Stimulated activated naive B cell treated with anti-CD40 and anti-IgM and Interleukin-4, amounts not matched to agents 10 μg/mL and 1 μg/mL and 100 μg/mL, for 72 hours (primary cell): ENCODE results near the gene GGT1.
"Not testable (repeated sequence)": the region's sequence is repeated elsewhere in the genome, so short reads cannot be mapped to it uniquely, and the experiment has no call there.

Experiments
- ATAC-seq, 2 donors: fragments of 150-1000 bp; cut with Tn5 transposase; replicated peaks; 2 replicates each; pipeline ENCODE4 v1.10.0; 2021; ENCODE audit warnings: moderate library complexity in 1 of 2
- DNase-seq: peaks from one replicate; pipeline ENCODE4 v3.0.0; 2021
- H3K27ac Mint-ChIP-seq: one replicate; pipeline ENCODE4 v1.8.0; 2022; ENCODE audit warnings: mild to moderate bottlenecking, mixed read lengths
- H3K27me3 Mint-ChIP-seq, 2 donors: one replicate each; pipeline ENCODE4 v1.8.0; 2022; ENCODE audit warnings: mixed read lengths in 2 of 2
- H3K36me3 Mint-ChIP-seq, 2 donors: one replicate each; pipeline ENCODE4 v1.8.0; 2022; ENCODE audit warnings: mixed read lengths in 2 of 2, mild to moderate bottlenecking in 1 of 2
- H3K4me1 Mint-ChIP-seq, 2 donors: one replicate each; pipeline ENCODE4 v1.8.0; 2022; ENCODE audit warnings: mixed read lengths in 2 of 2, mild to moderate bottlenecking in 1 of 2
- H3K4me3 Mint-ChIP-seq, 2 donors: one replicate each; pipeline ENCODE4 v1.8.0; 2022; ENCODE audit warnings: mild to moderate bottlenecking in 2 of 2, mixed read lengths in 2 of 2, moderate library complexity in 1 of 2
- H3K9me3 Mint-ChIP-seq, 2 donors: one replicate each; pipeline ENCODE4 v1.8.0; 2022; ENCODE audit warnings: mixed read lengths in 2 of 2, mild to moderate bottlenecking in 1 of 2

The GGT1 gene

DNA sequence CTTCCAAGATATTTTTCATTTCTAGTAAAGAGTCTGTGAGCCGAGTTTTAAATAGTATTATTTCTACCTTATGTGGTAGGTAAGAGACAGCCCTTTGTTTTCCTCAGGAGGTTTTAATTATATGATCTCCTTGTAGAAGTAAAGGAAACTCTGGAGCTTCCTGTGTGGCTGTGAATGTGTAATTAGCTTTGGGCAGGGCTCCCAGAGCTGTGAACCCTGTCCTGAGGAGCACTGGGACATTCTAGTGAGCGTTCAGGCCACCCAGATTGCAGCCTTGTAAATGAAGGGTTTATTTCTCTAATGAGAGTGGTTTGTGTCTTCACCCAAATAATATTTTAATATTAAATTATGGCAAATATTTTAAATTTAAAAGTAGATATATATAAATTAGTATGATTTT lies 69.5 kb downstream of the GGT1 start:
- not testable (repeated sequence) for ATAC-seq, H3K9me3 Mint-ChIP-seq, H3K27ac Mint-ChIP-seq, DNase-seq, H3K36me3 Mint-ChIP-seq, H3K4me1 Mint-ChIP-seq, H3K4me3 Mint-ChIP-seq
- H3K27me3 Mint-ChIP-seq: peaks cover 11 to 20% of the 10 kb centered on the region in 2 donors
